HG03139 (cell line): ENCODE results near the gene NOP16.

Source experiments
- ATAC-seq: cut with Tn5 transposase; IDR thresholded peaks from one replicate; pipeline ENCODE4 v1.9.1; 2021; ENCODE audit not compliant: unreplicated experiment

NOP16 gene

GRCh38 chr5:176388003-176388443 is 375 bp downstream of the NOP16 start:
- ATAC-seq: peak; percentile 1

- ATAC-seq: no peak
Observed at GRCh38 chr5:176387384-176387925, 943 bp downstream of the NOP16 start.

GRCh38 chr5:176386491-176386890 is 1.9 kb downstream of the NOP16 start:
- ATAC-seq: no peak

GRCh38 chr5:176384991-176385390 is 3.4 kb downstream of the NOP16 start:
- ATAC-seq: no peak

GRCh38 chr5:176384366-176384930 is 4.0 kb downstream of the NOP16 start:
- no peak for ATAC-seq

GRCh38 chr5:176383961-176384360 is 4.4 kb downstream of the NOP16 start:
- no peak for ATAC-seq

GRCh38 chr5:176383248-176383905 is 5.0 kb downstream of the NOP16 start:
- no peak for ATAC-seq

- ATAC-seq: no peak
Observed at GRCh38 chr5:176382721-176383120, 5.7 kb downstream of the NOP16 start.

GRCh38 chr5:176381979-176382378 is 6.4 kb downstream of the NOP16 start:
- no peak for ATAC-seq

GRCh38 chr5:176381423-176381822 is 7.0 kb downstream of the NOP16 start:
- ATAC-seq: no peak

- ATAC-seq: no peak
Observed at GRCh38 chr5:176379881-176380280, 8.5 kb downstream of the NOP16 start.

GRCh38 chr5:176373100-176373818 is 15.1 kb downstream of the NOP16 start:
- ATAC-seq: no peak

GRCh38 chr5:176371621-176372539 is 16.5 kb downstream of the NOP16 start:
- no peak for ATAC-seq

- no peak for ATAC-seq
Observed at GRCh38 chr5:176369934-176370711, 18.3 kb downstream of the NOP16 start.

- ATAC-seq: no peak
Observed at GRCh38 chr5:176368726-176369125, 19.7 kb downstream of the NOP16 start.

GRCh38 chr5:176366232-176366894 is 22.0 kb downstream of the NOP16 start:
- no peak for ATAC-seq

- no peak for ATAC-seq
Observed at GRCh38 chr5:176365351-176366231, 22.8 kb downstream of the NOP16 start, which contains the start of gene ARL10. Gene ARL10, plus strand, starts transcription at chr5:176365487. Its CDS starts 77 bp downstream, at chr5:176365564.

- no peak for ATAC-seq
Observed at GRCh38 chr5:176364765-176365350, 23.5 kb downstream of the NOP16 start.
